Activated naive CD8-positive, alpha-beta T cell treated with anti-CD3 and anti-CD28 coated beads, Interleukin-2, amount 10 ng/mL, durations not matched to agents 7 days and 5 days (primary cell): ENCODE results near the gene RABGAP1L. TPM values are rescaled to one million over a fixed set of nuclear protein-coding genes. Genes with fewer than 3 reads are reported as not detected.

ENCODE experiments used
- ATAC-seq: fragments of 150-1000 bp; cut with Tn5 transposase; one replicate; pipeline ENCODE4 v1.10.0; 2021; ENCODE audit warnings: low read depth, moderate library complexity
- POLR2A ChIA-PET: fragments of 350-600 bp; sonication (Branson Sonifier 250); formaldehyde crosslinking; loops from one replicate; lab custom pipeline; 2021; ENCODE audit warnings: antibody characterized with exemption; lab: Charles Lee
- DNase-seq: peaks from one replicate; pipeline ENCODE4 v3.0.0; 2021
- H3K27ac Mint-ChIP-seq: one replicate; pipeline ENCODE4 v1.8.0; 2022; ENCODE audit warnings: mild to moderate bottlenecking, mixed read lengths
- H3K27me3 Mint-ChIP-seq: one replicate; pipeline ENCODE4 v1.8.0; 2022; ENCODE audit warnings: mild to moderate bottlenecking, moderate library complexity, mixed read lengths
- H3K36me3 Mint-ChIP-seq: one replicate; pipeline ENCODE4 v1.8.0; 2021; ENCODE audit warnings: mild to moderate bottlenecking, mixed read lengths
- H3K4me1 Mint-ChIP-seq: one replicate; pipeline ENCODE4 v1.8.0; 2021; ENCODE audit warnings: mixed read lengths
- H3K4me3 Mint-ChIP-seq: one replicate; pipeline ENCODE4 v1.8.0; 2022; ENCODE audit warnings: mild to moderate bottlenecking, moderate library complexity, mixed read lengths
- H3K9me3 Mint-ChIP-seq: one replicate; pipeline ENCODE4 v1.8.0; 2021; ENCODE audit warnings: mixed read lengths
- total RNA-seq, 2 experiments: library from RNA; stranded (reverse); gene quantifications; one replicate each; pipeline ENCODE4 v1.2.3, GENCODE V29; 2021

RABGAP1L gene
- total RNA-seq, 2 experiments from 2014 or later, result 64.8 to 69.9 TPM

GRCh38 chr1:174359454-174359805 lies 200.1 kb downstream of the RABGAP1L start:
- ATAC-seq (no peak), DNase-seq (no peak)
- peaks cover 3% of the 10 kb centered on the region for H3K36me3 Mint-ChIP-seq
- H3K27ac Mint-ChIP-seq, result no peak overlapping the region
- POLR2A ChIA-PET, result no interaction called here
- no peaks in the 10 kb centered on the region for H3K27me3 Mint-ChIP-seq
- H3K4me3 Mint-ChIP-seq, result no peak overlapping the region
- no peaks in the 10 kb centered on the region for H3K4me1 Mint-ChIP-seq
- H3K9me3 Mint-ChIP-seq, result no peaks in the 10 kb centered on the region

GRCh38 chr1:174364996-174365736 lies 205.8 kb downstream of the RABGAP1L start:
- Mint-ChIP-seq H3K4me1 (no peaks in the 10 kb centered on the region), H3K36me3 (peaks cover 3% of the 10 kb centered on the region), H3K4me3 (no peak overlapping the region), H3K27me3 (no peaks in the 10 kb centered on the region), H3K27ac (no peak overlapping the region), H3K9me3 (no peaks in the 10 kb centered on the region)
- DNase-seq (no peak), ATAC-seq (no peak)
- POLR2A ChIA-PET, result no interaction called here

GRCh38 chr1:174366946-174367345 lies 207.6 kb downstream of the RABGAP1L start:
- POLR2A ChIA-PET, result no interaction called here
- Mint-ChIP-seq H3K4me1 (no peaks in the 10 kb centered on the region), H3K9me3 (no peaks in the 10 kb centered on the region), H3K36me3 (peaks cover 3% of the 10 kb centered on the region), H3K4me3 (no peak overlapping the region), H3K27ac (no peak overlapping the region), H3K27me3 (no peaks in the 10 kb centered on the region)
- ATAC-seq (no peak), DNase-seq (no peak)

- no peak overlapping the region for H3K4me3 Mint-ChIP-seq
- H3K27me3 Mint-ChIP-seq, result no peaks in the 10 kb centered on the region
- peaks cover 5% of the 10 kb centered on the region for H3K36me3 Mint-ChIP-seq
- H3K9me3 Mint-ChIP-seq, result no peaks in the 10 kb centered on the region
- POLR2A ChIA-PET, result no interaction called here
- DNase-seq (no peak), ATAC-seq (no peak)
- H3K27ac Mint-ChIP-seq, result no peak overlapping the region
- H3K4me1 Mint-ChIP-seq, result peaks cover 1% of the 10 kb centered on the region
These were observed 208.6 kb downstream of the RABGAP1L start for GRCh38 chr1:174367892-174368291.

- POLR2A ChIA-PET, result no interaction called here
- H3K27me3 Mint-ChIP-seq, result no peaks in the 10 kb centered on the region
- H3K4me1 Mint-ChIP-seq, result peaks cover 6% of the 10 kb centered on the region
- no peak overlapping the region for H3K27ac Mint-ChIP-seq
- H3K4me3 Mint-ChIP-seq, result no peak overlapping the region
- H3K9me3 Mint-ChIP-seq, result no peaks in the 10 kb centered on the region
- H3K36me3 Mint-ChIP-seq, result peaks cover 8% of the 10 kb centered on the region
- DNase-seq (no peak), ATAC-seq (no peak)
These were observed 216.7 kb downstream of the RABGAP1L start for GRCh38 chr1:174376030-174376429.

GRCh38 chr1:174391716-174392115 lies 232.4 kb downstream of the RABGAP1L start:
- Mint-ChIP-seq H3K27me3 (no peaks in the 10 kb centered on the region), H3K4me1 (no peaks in the 10 kb centered on the region), H3K9me3 (peaks cover 4% of the 10 kb centered on the region), H3K27ac (no peak overlapping the region), H3K4me3 (no peak overlapping the region), H3K36me3 (peaks cover 11% of the 10 kb centered on the region)
- POLR2A ChIA-PET, result no interaction called here
- ATAC-seq (no peak), DNase-seq (no peak)

- peaks cover 4% of the 10 kb centered on the region for H3K9me3 Mint-ChIP-seq
- peaks cover 14% of the 10 kb centered on the region for H3K36me3 Mint-ChIP-seq
- POLR2A ChIA-PET, result no interaction called here
- DNase-seq, result no peak
- no peaks in the 10 kb centered on the region for H3K27me3 Mint-ChIP-seq
- no peak for ATAC-seq
- H3K4me3 Mint-ChIP-seq, result no peak overlapping the region
- H3K27ac Mint-ChIP-seq, result no peak overlapping the region
- peaks cover 7% of the 10 kb centered on the region for H3K4me1 Mint-ChIP-seq
These were observed 234.6 kb downstream of the RABGAP1L start for GRCh38 chr1:174393885-174394284.

- DNase-seq (no peak), ATAC-seq (no peak)
- peaks cover 6% of the 10 kb centered on the region for H3K9me3 Mint-ChIP-seq
- no peak overlapping the region for H3K4me3 Mint-ChIP-seq
- peaks cover 7% of the 10 kb centered on the region for H3K4me1 Mint-ChIP-seq
- H3K36me3 Mint-ChIP-seq, result peaks cover 16% of the 10 kb centered on the region
- H3K27me3 Mint-ChIP-seq, result no peaks in the 10 kb centered on the region
- POLR2A ChIA-PET, result no interaction called here
- H3K27ac Mint-ChIP-seq, result no peak overlapping the region
These were observed 237.9 kb downstream of the RABGAP1L start for GRCh38 chr1:174397261-174397660.

- ATAC-seq, result no peak
- Mint-ChIP-seq H3K4me3 (no peak overlapping the region), H3K27me3 (no peaks in the 10 kb centered on the region), H3K27ac (no peak overlapping the region), H3K36me3 (peaks cover 14% of the 10 kb centered on the region), H3K4me1 (peaks cover 7% of the 10 kb centered on the region), H3K9me3 (peaks cover 4% of the 10 kb centered on the region)
- POLR2A ChIA-PET, result no interaction called here
- no peak for DNase-seq
These were observed 238.9 kb downstream of the RABGAP1L start for GRCh38 chr1:174398246-174398645.

GRCh38 chr1:174399211-174399610 lies 239.9 kb downstream of the RABGAP1L start:
- no peak overlapping the region for H3K4me3 Mint-ChIP-seq
- no peaks in the 10 kb centered on the region for H3K27me3 Mint-ChIP-seq
- H3K36me3 Mint-ChIP-seq, result peaks cover 8% of the 10 kb centered on the region
- peaks cover 2% of the 10 kb centered on the region for H3K9me3 Mint-ChIP-seq
- no peak overlapping the region for H3K27ac Mint-ChIP-seq
- peaks cover 7% of the 10 kb centered on the region for H3K4me1 Mint-ChIP-seq
- no peak for DNase-seq
- ATAC-seq, result no peak
- POLR2A ChIA-PET, result no interaction called here

- H3K4me3 Mint-ChIP-seq, result no peak overlapping the region
- H3K36me3 Mint-ChIP-seq, result peaks cover 8% of the 10 kb centered on the region
- peaks cover 7% of the 10 kb centered on the region for H3K4me1 Mint-ChIP-seq
- no peak overlapping the region for H3K27ac Mint-ChIP-seq
- DNase-seq (no peak), ATAC-seq (no peak)
- POLR2A ChIA-PET, result no interaction called here
- peaks cover 2% of the 10 kb centered on the region for H3K9me3 Mint-ChIP-seq
- no peaks in the 10 kb centered on the region for H3K27me3 Mint-ChIP-seq
These were observed 241.8 kb downstream of the RABGAP1L start for GRCh38 chr1:174401075-174401474.

GRCh38 chr1:174405219-174405618 lies 245.9 kb downstream of the RABGAP1L start:
- ATAC-seq (no peak), DNase-seq (no peak)
- Mint-ChIP-seq H3K4me3 (no peak overlapping the region), H3K27ac (no peak overlapping the region), H3K9me3 (no peaks in the 10 kb centered on the region), H3K36me3 (peaks cover 3% of the 10 kb centered on the region), H3K4me1 (no peaks in the 10 kb centered on the region), H3K27me3 (no peaks in the 10 kb centered on the region)
- POLR2A ChIA-PET, result no interaction called here

GRCh38 chr1:174406421-174406820 lies 247.1 kb downstream of the RABGAP1L start:
- no peaks in the 10 kb centered on the region for H3K4me1 Mint-ChIP-seq
- ATAC-seq, result no peak
- POLR2A ChIA-PET, result no interaction called here

GRCh38 chr1:174407665-174408064 lies 248.3 kb downstream of the RABGAP1L start:
- H3K27ac Mint-ChIP-seq, result no peak overlapping the region
- H3K27me3 Mint-ChIP-seq, result no peaks in the 10 kb centered on the region
- H3K4me3 Mint-ChIP-seq, result no peak overlapping the region
- POLR2A ChIA-PET, result no interaction called here
- H3K9me3 Mint-ChIP-seq, result peaks cover 3% of the 10 kb centered on the region
- peaks cover 5% of the 10 kb centered on the region for H3K36me3 Mint-ChIP-seq
- DNase-seq (no peak), ATAC-seq (no peak)
- H3K4me1 Mint-ChIP-seq, result no peaks in the 10 kb centered on the region

More at GRCh38 chr1:174406421-174406820, 247.1 kb downstream of the RABGAP1L start:
- no peaks in the 10 kb centered on the region for H3K27me3 Mint-ChIP-seq
- no peak overlapping the region for H3K4me3 Mint-ChIP-seq
- peaks cover 2% of the 10 kb centered on the region for H3K36me3 Mint-ChIP-seq
- no peak overlapping the region for H3K27ac Mint-ChIP-seq
- DNase-seq, result no peak
- peaks cover 1% of the 10 kb centered on the region for H3K9me3 Mint-ChIP-seq
